Retinal pigment epithelial cell (primary cell): ENCODE data around the gene LSM14B.
"Not testable (repeated sequence)": the region's sequence is repeated elsewhere in the genome, so short reads cannot be mapped to it uniquely, and the experiment has no call there.

Experiments
- DNase-seq: peaks from one replicate; pipeline ENCODE4 v3.0.0-alpha.2; 2010; ENCODE audit warnings: low read depth
- H3K4me3 ChIP-seq: 2 replicates; pipeline ENCODE4 v1.5.1; 2011; ENCODE audit warnings: mild to moderate bottlenecking, low read length, control low read depth, moderate library complexity
- CTCF ChIP-seq: conservative IDR thresholded peaks from 2 replicates; pipeline ENCODE4 v1.5.1; 2011; ENCODE audit warnings: low read depth, low read length, control low read depth, inconsistent platforms

The LSM14B gene

GRCh38 chr20:62121776-62122653 lies at the start of gene LSM14B:
TSS of gene LSM14B (plus strand) at chr20:62122475. CDS start at chr20:62122667, 192 bp downstream.
- TF ChIP-seq CTCF: no peak
- peak; percentile 81 for DNase-seq
- H3K4me3 ChIP-seq: peak within 1 kb of the TSS; percentile 73

DNA sequence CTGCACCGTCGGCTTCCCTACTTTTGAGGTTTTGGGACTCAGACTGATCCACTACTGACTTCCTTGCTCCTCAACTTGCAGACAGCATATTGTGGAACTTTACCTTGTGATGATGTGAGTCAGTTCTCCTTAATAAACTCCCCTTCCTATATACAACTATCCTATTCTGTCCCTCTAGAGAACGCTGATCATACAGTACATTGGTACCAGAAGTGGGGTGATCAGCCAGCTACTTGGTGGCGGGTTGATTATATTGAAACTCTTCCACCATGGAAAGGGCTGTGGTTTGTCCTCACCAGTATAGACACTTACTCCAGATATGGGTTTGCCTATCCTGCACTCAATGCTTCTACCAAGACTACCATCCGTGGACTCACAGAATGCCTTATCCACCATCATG lies 49.0 kb upstream of the LSM14B start:
- no peak overlapping the region for H3K4me3 ChIP-seq
- no peak for TF ChIP-seq CTCF
- DNase-seq: no peak

- no peak for TF ChIP-seq CTCF
- no peak for DNase-seq
- no peak overlapping the region for H3K4me3 ChIP-seq
Observed at GRCh38 chr20:62079166-62079565, 43.1 kb upstream of the LSM14B start.

DNA sequence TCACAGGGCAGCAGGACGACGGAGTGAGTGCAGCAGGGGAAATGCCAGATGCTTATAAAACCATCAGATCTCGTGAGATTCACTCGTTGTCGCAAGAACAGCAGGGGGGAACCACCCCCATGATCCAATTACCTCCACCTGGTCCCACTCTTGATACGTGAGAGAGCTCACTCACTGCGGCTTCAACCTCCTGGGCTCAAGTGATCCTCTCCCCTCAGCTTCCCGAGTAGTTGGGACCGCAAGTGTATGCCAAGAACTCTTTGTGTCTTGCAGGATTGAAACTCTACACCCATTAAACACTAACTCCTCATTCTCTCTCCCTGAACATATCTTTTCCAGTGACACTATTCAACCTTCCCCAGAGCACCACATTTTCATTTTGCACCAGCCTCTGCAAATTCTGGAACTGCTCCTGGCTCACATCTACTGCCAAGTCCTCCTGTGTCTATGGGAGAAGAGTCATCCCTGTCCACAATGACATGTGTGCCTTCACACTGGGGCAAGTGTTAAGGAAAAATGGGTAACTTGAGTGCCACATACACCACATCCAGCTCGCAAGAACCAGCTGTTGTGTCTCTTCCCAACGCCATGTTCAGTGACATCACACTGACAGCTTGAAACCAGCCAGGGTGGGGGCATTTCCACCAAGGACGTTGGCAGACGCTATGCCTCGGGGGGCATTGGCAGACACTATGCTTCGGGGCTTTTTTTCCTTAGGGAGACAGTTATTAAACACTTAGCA lies 41.9 kb upstream of the LSM14B start:
- H3K4me3 ChIP-seq: no peak overlapping the region
- TF ChIP-seq CTCF: no peak
- DNase-seq: no peak

DNA sequence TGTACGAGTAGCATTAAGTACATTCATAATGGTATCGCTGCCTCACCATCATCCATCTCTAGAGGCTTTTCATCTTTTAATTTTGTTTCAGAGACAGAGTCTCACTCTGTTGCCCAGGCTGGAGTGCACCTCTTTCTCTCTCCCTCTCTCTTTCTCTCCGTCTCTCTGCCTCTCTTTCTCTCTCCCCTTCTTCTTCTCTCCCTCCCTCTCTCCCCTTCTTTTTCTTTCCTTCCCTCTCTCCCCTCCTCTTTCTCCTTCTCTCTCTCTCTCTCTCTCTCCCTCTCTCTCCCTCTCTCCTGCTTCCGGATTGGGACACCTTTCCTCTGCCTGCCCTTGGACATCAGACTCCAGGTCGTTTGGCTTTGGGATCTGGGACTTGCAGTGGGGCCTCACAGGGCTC lies 39.0 kb upstream of the LSM14B start:
- no peak overlapping the region for H3K4me3 ChIP-seq
- TF ChIP-seq CTCF: no peak
- DNase-seq: no peak

GRCh38 chr20:62084224-62084623 lies 38.1 kb upstream of the LSM14B start:
- H3K4me3 ChIP-seq, DNase-seq: not testable (repeated sequence)

GRCh38 chr20:62085206-62085605 lies 37.1 kb upstream of the LSM14B start:
- DNase-seq: no peak
- no peak for TF ChIP-seq CTCF

More at GRCh38 chr20:62085206-62085605, 37.1 kb upstream of the LSM14B start:
- no peak overlapping the region for H3K4me3 ChIP-seq
